Stimulated activated CD8-positive, alpha-beta memory T cell treated with anti-CD3 and anti-CD28 coated beads, Interleukin-12 subunit alpha, Interleukin-12 subunit beta, amount 100 ng/mL, for 1 hour (primary cell): ENCODE results near the gene ZNF684.
"Not testable (repeated sequence)": the region's sequence is repeated elsewhere in the genome, so short reads cannot be mapped to it uniquely, and the experiment has no call there.

Source experiments
- DNase-seq: peaks from one replicate; pipeline ENCODE4 v3.0.0-alpha.2; 2020; ENCODE audit warnings: low read depth

Gene ZNF684

GRCh38 chr1:40574805-40575204 lies 43.4 kb downstream of the ZNF684 start:
- DNase-seq = not testable (repeated sequence)

- DNase-seq = no peak
Measured at GRCh38 chr1:40575336-40575735, 43.9 kb downstream of the ZNF684 start.

- DNase-seq = no peak
Measured at GRCh38 chr1:40582116-40582515, 50.7 kb downstream of the ZNF684 start.

- DNase-seq = no peak
Measured at GRCh38 chr1:40583980-40584379, 52.5 kb downstream of the ZNF684 start.

- no peak for DNase-seq
Measured at GRCh38 chr1:40588586-40588985, 57.1 kb downstream of the ZNF684 start.

GRCh38 chr1:40592107-40592803 lies 60.8 kb downstream of the ZNF684 start:
- DNase-seq = no peak

GRCh38 chr1:40593449-40594186 lies 62.2 kb downstream of the ZNF684 start:
- no peak for DNase-seq

- DNase-seq = no peak
Measured at GRCh38 chr1:40594187-40594531, 62.7 kb downstream of the ZNF684 start.

GRCh38 chr1:40595623-40596022 lies 64.2 kb downstream of the ZNF684 start:
- DNase-seq = no peak
